HG02981 (cell line): ENCODE results near the gene SYT1.

Source experiments
- ATAC-seq: cut with Tn5 transposase; IDR thresholded peaks from one replicate; pipeline ENCODE4 v1.9.1; 2021; ENCODE audit warnings: mild to moderate bottlenecking, moderate library complexity; ENCODE audit not compliant: unreplicated experiment

SYT1 gene

DNA sequence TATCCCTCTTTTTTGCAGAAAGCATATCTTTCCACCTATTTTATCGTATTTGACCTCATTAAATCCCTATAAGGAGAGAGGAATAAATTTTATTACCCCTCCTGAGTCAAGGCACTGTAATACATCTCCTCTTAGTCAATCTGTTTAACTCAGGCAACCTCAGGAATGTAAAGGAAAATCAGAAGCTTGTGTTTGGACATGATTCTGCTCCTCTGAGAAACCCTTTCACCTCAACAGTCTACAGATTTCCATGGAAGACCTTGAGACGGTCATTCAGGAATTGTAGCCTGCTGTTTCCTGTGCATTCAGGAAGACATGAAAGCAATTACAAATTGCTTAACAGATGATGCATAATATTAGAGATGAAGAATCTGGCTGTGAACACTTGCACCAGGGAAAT, 465.4 kb downstream of the SYT1 start:
- ATAC-seq: no peak

DNA sequence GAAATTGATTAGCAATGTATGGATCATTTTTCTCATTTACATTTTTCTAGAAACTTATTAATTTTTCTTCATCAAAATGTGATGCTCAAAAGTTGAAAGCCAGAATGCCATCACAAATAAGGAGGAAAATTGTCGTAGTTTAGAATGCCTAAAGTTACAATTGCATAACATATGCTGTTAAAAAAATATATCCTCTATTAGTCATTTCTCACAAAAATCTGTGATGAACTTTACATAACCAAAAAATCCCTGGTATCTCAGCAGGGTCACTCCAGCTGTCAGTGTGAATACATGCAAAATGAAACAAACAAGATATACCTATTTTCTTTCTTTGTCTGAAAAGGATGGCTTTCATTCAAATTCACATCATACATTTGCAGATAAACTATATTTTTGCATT, 467.3 kb downstream of the SYT1 start:
- no peak for ATAC-seq

DNA sequence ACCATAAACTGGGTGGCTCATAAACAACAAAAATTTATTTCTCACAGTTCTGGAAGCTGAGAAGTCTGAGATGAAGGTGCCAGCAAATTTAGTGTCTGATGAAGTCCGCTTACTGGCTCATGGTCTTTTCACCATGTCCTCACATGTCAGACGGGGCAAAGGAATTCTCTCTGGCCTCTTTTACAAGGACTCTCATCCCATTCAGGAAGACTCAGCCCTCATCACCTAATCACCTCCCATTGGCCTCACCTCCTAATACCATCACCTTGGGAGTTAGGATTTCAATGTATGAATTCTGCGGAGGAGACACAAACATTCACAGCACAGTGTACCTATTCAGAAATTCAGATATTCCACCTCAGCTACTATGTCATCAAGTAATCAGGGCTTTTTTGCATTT, 468.6 kb downstream of the SYT1 start:
- ATAC-seq: no peak

DNA sequence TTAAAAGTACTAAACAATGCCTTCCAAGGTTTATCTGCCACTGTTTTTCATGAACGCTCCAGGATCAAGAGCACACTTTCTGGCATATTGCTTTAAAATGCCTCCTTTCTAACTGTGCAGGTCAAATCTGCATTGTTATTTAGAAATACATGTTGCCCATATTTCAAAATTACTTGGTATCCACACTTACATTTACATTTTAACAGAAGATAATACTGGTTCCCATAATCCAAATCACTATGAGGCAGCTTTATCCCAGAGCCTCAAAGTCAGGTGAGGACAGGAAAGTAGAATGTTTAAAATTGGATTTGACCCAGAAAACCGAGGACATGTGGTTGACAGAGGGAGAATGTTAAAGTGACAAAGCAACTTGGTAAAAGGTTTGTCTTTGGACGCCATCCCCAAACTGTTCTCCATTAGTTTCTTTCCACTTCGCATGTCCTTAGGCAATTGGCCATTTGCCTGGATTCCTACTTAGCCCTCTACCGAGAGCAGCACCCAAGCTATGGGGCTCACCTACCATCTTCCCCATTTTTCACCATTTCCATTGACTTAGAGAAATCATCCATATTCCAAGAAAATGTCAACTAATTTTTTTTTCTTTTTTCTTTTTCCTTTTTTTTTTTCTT, 473.2 kb downstream of the SYT1 start:
- ATAC-seq: no peak

DNA sequence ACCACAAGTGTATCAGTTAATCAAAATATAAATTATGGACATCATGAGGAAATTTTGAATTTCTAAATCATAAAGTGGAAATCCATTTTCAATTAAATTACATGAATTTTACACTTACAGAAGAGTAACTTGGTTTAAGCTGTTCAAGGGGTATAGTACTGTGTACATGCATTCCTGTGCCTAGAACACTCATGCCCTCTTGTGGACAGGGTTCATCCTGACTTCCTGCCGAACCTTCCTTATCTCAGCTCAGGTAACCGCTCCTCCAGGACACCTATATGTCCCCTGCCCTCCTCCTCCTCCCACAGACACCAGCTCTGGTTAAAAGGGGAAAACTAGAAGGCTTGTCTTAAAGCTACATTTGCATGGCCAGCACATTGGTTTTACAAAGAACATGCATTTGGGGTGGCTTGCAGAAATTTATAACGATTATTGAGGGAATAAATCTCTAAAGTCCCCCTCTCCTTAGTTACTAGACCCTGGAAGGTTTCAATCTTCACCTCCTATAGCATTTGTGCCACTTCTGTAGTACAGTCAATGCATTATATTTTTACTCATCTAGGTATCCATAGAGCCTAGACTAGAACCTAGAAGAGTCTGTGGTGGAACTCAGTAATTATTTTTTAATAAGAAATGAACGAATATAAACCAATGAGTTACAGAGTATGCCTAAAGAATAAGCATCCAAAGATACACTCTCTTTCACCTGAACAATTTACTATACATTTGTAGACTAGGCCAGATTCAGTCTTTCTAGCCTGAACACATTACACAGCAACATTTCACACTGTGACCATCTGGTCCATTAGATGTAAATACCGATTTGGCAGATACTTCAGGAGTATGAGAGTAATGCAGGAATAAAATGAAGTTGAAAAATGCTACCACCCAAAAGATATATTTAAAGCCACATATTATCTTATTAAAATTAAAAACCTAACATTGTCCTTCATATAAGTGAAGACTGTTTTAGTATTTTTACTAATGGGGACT, 480.6 kb downstream of the SYT1 start:
- peak; percentile 72 for ATAC-seq

- no peak for ATAC-seq
Measured at GRCh38 chr12:79347866-79348265, 483.3 kb downstream of the SYT1 start.

- no peak for ATAC-seq
Measured at GRCh38 chr12:79351251-79351650, 486.7 kb downstream of the SYT1 start.

GRCh38 chr12:79356216-79356615, 491.6 kb downstream of the SYT1 start:
- no peak for ATAC-seq

- ATAC-seq: no peak
Measured at GRCh38 chr12:79357048-79357447, 492.5 kb downstream of the SYT1 start.

GRCh38 chr12:79358716-79359300, 494.2 kb downstream of the SYT1 start:
- no peak for ATAC-seq

- no peak for ATAC-seq
Measured at GRCh38 chr12:79360286-79360685, 495.7 kb downstream of the SYT1 start.

GRCh38 chr12:79360936-79361335, 496.4 kb downstream of the SYT1 start:
- ATAC-seq: no peak

GRCh38 chr12:79364197-79364596, 499.6 kb downstream of the SYT1 start:
- no peak for ATAC-seq

GRCh38 chr12:79366374-79366773, 501.8 kb downstream of the SYT1 start:
- ATAC-seq: no peak

- no peak for ATAC-seq
Measured at GRCh38 chr12:79367032-79367589, 502.5 kb downstream of the SYT1 start.

DNA sequence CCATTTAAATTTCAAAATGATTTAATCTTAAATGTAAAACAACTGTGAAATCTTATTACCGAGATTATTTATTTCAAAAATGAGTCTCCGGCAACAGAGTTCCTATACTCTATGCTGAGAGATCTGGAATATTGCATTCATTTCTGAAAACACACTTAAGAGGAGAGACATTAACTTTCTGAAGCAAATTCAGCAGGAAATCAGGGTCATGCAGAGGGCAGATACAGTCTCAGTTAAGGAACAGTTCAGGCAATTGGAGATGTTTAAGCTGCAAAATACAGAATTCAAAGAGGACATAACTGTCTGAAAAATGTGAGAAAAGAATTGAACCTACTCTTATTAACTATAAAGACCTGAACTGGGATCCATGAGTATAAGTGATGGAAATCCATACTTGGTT, 505.4 kb downstream of the SYT1 start:
- ATAC-seq: no peak

- no peak for ATAC-seq
Measured at GRCh38 chr12:79371226-79371625, 506.7 kb downstream of the SYT1 start.

GRCh38 chr12:79373896-79374499, 509.4 kb downstream of the SYT1 start:
- ATAC-seq: peak; percentile 84

- no peak for ATAC-seq
Measured at GRCh38 chr12:79374545-79374944, 510.0 kb downstream of the SYT1 start.

DNA sequence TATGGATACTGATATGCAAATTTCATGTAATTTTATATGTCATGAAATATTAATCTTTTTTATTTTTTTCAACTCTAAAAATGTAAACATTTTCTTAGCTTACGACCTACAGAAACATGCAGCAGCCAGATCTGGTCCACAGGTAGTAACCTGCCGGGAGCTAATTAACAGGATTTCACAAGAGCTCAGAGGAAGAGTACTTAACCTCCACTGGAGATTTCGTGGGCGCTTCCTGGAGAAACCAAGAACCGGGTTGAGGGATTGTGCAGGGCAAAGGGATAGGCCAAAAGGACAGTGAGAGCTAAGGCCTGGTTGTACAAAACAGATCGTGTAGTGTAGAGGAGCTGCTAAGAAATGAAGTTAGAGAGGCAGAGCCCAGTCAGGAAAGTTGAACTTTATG, 510.5 kb downstream of the SYT1 start:
- no peak for ATAC-seq

DNA sequence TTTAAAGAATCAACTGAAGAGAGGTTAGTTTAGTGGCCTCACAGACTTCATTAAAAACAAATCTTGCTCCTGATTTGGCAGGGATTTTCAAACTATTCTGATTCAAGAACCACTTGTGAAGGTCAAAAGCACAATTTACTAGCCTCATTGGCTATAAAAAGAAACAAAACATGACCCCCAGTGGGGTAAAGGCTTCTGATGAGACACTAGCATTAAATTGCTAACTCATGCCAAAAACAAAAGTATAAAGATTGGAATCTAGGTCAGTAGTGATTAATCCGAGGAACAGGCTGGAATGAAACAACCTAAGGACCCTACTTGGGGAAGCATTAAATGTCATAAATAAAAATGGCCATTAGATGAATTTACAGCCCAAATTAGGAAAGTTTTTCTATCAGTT, 513.9 kb downstream of the SYT1 start:
- no peak for ATAC-seq
